ENCODE data around the gene ABCB11. TPM values are rescaled to one million over a fixed set of nuclear protein-coding genes. Genes with fewer than 3 reads are reported as not detected.

Gene ABCB11
- total and polyA plus RNA-seq, 10 of the 15 experiments (the other 5 are each of a cell fraction or from before 2014, with no cell fraction given), result not detected

DNA sequence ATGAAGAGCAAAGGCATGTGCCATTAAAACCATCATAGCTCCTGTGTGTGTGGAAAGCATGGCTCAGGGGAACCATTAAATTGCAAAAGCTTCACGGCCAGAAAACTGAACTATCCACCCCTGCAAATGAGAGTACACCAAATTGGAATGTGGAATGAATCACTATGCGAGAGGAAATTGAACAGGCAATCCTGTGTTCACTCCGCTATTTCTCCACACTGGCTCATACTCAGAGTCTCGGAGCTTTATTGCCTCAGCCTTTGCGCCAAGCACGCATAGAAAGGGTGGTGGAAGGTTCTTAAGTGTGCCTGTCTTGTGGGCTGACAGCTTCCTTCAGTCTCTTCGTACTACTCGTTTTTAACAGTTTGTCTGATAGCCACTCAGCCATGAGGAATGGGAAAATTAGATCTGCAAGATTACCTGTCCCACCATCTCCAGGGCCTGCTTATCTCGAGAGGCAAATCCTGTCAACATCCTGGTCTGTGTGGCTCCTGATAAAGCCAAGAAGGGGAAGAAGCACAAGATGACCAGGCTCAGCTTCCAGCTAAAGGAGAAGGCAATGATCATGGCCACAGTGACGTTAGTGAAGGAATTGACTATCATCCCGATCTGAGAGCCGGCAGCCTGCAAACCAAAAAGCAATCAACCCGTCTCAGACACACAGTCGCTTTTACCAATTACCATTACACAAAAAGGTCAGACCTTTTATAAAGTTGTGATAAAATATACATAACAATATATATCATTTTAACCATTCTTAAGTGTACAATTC lies 95.1 kb downstream of the ABCB11 start:
- Histone ChIP-seq H2AFZ (ENCODE audit: control insufficient read depth, low read depth, low read length) (no peak overlapping the region), H3K27ac (ENCODE audit: control insufficient read depth, insufficient read depth) (no peak overlapping the region), H3K9me3 (replicated peaks; ENCODE audit: control insufficient read depth, insufficient read depth, low read length) (no peaks in the 10 kb centered on the region), H3K9ac (ENCODE audit: control insufficient read depth, insufficient read depth, low read length) (no peak overlapping the region), H4K20me1 (ENCODE audit: control insufficient read depth, insufficient read depth) (no peaks in the 10 kb centered on the region), H3K4me1 (ENCODE audit: control insufficient read depth, insufficient read depth, low read length) (no peaks in the 10 kb centered on the region), H3K27me3 (replicated peaks in 1 of 2; ENCODE audit: control insufficient read depth in 2 of 2, insufficient read depth in 2 of 2, low read length in 1 of 2) (peaks cover 2% of the 10 kb centered on the region in 2 experiments; a peak in 2 of 4 replicates), H3K4me2 (ENCODE audit: control insufficient read depth, insufficient read depth) (no peak overlapping the region), H3K79me2 (ENCODE audit: control insufficient read depth, insufficient read depth, low read length) (no peaks in the 10 kb centered on the region), H3K4me3 (no peak overlapping the region), H3K36me3 (ENCODE audit: control insufficient read depth in 2 of 2, insufficient read depth in 2 of 2, low read length in 1 of 2) (no peaks in the 10 kb centered on the region)
- ChIA-PET SMC1A (ENCODE audit: uncharacterized antibody, unreplicated experiment) (interaction anchor here (1.0 to 1.1 kb wide), 2 partner anchors 11 to 16 kb away, joined by 3 read pairs; no protein-coding TSS in a partner anchor), CTCF (interaction anchor here (1.0 to 2.7 kb wide), 4 partner anchors 10 to 27 kb away, joined by 3 to 8 read pairs (median 5); no protein-coding TSS in a partner anchor), POLR2A (no interaction called here), RAD21 (ENCODE audit: unreplicated experiment) (no interaction called here)
- BruUV-seq (replicated peaks), result no TSS peak
- 38% methylated on average over 14 of the region's 14 CpGs for whole genome bisulfite sequencing (ENCODE audit: insufficient coverage, insufficient replicate concordance, low lambda C conversion rate, missing lambda C conversion rate)
- in situ Hi-C loops (cut with MboI), result no loop called here
- TF ChIP-seq SUPT20H (IDR thresholded peaks at IDR 0.05; ENCODE audit: borderline replicate concordance, control insufficient read depth, low read depth, low read length), result no peak
- TF ChIP-seq BCL11A (IDR thresholded peaks at IDR 0.05; ENCODE audit: low read depth, low read length), result no peak
- TF ChIP-seq RBBP5 (conservative IDR thresholded peaks at IDR 0.05), result no peak
- TF ChIP-seq, protein P1, sequence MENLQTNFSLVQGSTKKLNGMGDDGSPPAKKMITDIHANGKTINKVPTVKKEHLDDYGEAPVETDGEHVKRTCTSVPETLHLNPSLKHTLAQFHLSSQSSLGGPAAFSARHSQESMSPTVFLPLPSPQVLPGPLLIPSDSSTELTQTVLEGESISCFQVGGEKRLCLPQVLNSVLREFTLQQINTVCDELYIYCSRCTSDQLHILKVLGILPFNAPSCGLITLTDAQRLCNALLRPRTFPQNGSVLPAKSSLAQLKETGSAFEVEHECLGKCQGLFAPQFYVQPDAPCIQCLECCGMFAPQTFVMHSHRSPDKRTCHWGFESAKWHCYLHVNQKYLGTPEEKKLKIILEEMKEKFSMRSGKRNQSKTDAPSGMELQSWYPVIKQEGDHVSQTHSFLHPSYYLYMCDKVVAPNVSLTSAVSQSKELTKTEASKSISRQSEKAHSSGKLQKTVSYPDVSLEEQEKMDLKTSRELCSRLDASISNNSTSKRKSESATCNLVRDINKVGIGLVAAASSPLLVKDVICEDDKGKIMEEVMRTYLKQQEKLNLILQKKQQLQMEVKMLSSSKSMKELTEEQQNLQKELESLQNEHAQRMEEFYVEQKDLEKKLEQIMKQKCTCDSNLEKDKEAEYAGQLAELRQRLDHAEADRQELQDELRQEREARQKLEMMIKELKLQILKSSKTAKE (IDR thresholded peaks at IDR 0.05; ENCODE audit: low read depth, poor library complexity, severe bottlenecking), result no peak
- TF ChIP-seq BMI1 (IDR thresholded peaks at IDR 0.05; ENCODE audit: borderline replicate concordance), result no peak
- no peak for TF ChIP-seq GATAD2B (conservative IDR thresholded peaks at IDR 0.05; ENCODE audit: low read depth)
- FAIRE-seq, result no peak
- no peak for ATAC-seq
- DNase-seq (ENCODE audit: low read depth, low spot score), result no peak
- intact Hi-C loops (cut with micrococcal nuclease; ENCODE audit: unreplicated experiment), result no loop called here

Measured in GM12878 (cell line).